Fibroblast of the aortic adventitia (primary cell): ENCODE results near the gene AGGF1. TPM values are rescaled to one million over a fixed set of nuclear protein-coding genes. Genes with fewer than 3 reads are reported as not detected.

Experiments used
- DNase-seq: peaks from one replicate; pipeline ENCODE4 v3.0.0-alpha.2; 2010; ENCODE audit warnings: low read depth
- H3K4me3 ChIP-seq: 2 replicates; pipeline ENCODE4 v1.5.1; 2011; ENCODE audit warnings: low read depth, mild to moderate bottlenecking, control low read depth, low read length, moderate library complexity
- total RNA-seq: library from RNA; depleted of rRNA; stranded (reverse); fragments of >200 nt; gene quantifications from 2 replicates; pipeline ENCODE4 v1.2.3, GENCODE V29; 2012; ENCODE audit warnings: low replicate concordance
- TF ChIP-seq, protein P1 (sequence below): IDR thresholded peaks from 2 replicates; pipeline ENCODE4 v1.5.1; 2011; ENCODE audit warnings: mild to moderate bottlenecking, low read length, control low read depth, inconsistent platforms; ENCODE audit not compliant: insufficient read depth

Gene AGGF1
- total RNA-seq, 1 donor, result 22.5 TPM

DNA sequence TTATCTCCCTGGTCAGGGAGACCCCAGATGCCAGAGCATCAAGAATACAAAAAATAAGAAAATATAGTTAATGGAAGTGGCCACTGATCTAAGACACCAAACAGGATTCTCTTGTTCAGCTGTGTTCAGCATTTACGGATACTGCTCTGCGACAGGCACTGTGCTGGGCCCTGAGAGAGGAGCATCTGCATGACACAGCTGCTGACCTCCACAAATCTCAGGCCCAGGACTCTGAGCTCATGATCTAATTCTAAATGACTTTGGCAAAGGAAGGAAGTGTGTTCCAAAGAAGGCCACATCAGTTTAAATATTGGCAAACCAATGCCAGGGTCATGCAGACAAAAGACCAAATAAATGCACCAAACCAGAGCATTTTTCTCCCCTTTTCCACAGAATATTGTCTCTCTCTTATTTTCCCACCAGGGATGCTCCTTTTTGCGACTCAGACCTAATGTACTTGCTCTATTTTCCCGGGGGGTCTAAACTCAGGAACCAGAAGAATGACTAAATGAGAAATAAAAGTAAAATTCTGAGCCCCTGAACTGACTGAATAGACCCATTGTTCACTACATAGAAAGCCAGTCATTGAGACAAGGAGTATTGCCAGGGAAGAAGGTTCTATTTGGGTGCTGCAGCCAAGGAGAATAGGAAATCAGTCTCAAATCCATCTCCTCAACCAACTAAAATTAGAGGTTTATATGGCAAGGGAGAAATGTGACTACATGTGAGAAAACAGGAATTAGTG lies 1.4 kb upstream of the AGGF1 start:
- no peak overlapping the region for H3K4me3 ChIP-seq
- TF ChIP-seq, protein P1, sequence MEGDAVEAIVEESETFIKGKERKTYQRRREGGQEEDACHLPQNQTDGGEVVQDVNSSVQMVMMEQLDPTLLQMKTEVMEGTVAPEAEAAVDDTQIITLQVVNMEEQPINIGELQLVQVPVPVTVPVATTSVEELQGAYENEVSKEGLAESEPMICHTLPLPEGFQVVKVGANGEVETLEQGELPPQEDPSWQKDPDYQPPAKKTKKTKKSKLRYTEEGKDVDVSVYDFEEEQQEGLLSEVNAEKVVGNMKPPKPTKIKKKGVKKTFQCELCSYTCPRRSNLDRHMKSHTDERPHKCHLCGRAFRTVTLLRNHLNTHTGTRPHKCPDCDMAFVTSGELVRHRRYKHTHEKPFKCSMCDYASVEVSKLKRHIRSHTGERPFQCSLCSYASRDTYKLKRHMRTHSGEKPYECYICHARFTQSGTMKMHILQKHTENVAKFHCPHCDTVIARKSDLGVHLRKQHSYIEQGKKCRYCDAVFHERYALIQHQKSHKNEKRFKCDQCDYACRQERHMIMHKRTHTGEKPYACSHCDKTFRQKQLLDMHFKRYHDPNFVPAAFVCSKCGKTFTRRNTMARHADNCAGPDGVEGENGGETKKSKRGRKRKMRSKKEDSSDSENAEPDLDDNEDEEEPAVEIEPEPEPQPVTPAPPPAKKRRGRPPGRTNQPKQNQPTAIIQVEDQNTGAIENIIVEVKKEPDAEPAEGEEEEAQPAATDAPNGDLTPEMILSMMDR, result no peak
- DNase-seq, result no peak

DNA sequence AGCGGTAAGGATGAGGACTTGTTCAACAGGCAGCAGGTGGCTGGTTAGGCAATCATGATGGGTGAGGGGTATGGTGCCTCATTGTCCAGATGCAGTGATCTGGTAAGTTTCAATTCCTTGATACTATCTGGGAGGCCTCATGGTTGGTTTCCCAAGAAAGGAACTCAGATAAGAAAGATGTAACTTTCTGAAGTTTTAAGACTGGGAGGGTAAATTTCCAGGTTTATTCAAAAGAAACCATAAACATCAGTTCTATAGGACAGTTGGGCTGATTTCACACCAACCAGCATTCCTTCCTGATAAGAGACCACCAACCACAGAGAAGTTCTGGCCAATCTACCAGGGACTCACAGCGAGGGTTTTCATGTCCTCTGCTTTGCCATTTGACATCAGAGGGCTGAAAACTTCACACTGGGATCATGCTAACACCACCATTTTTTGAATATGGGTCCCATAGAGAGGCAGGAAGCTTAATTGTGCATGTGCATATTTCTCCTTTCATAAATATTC lies 773 bp upstream of the AGGF1 start:
- no peak for DNase-seq
- peak overlapping the region; percentile 90 for H3K4me3 ChIP-seq
- TF ChIP-seq, protein P1, result no peak

DNA sequence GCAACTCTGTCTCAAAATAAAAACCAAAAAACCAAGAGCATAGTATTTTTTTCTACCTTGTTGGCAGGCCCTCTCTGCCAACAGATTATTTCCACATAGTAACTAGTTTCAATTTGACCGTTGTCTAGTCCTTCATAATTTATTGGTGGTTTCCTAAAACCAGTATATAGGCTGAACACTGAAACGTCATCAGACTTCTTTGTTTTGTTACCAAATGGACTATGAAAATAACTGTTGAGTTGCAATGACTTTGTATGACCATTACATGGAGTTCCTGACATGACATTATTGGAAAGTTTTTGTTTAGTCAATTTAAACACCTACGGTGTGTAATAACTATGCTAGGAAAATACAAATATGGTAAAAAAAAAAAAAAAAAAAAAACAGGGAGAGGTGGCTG lies 1.7 kb downstream of the AGGF1 start:
- DNase-seq, result no peak
- no peak overlapping the region for H3K4me3 ChIP-seq
- TF ChIP-seq, protein P1, result no peak

DNA sequence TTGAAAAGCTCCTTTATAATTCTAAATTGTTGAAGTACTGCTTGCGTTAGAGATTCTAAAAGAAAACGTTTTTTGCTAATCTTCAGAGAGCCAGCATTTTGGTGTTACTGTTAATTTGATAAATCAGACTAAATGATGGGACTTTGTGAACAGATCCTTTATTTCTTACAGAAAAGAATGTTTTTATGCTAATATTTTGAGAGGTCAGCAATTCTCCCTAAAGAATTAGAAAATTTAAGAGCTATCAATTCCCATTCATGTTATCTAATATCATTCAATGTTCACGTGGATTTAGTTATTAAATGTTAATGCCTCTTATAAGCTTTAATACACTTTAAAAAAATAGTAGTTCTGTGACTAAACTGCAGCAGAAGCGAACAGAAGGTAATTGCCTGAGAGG lies 2.4 kb downstream of the AGGF1 start:
- TF ChIP-seq, protein P1, result no peak

DNA sequence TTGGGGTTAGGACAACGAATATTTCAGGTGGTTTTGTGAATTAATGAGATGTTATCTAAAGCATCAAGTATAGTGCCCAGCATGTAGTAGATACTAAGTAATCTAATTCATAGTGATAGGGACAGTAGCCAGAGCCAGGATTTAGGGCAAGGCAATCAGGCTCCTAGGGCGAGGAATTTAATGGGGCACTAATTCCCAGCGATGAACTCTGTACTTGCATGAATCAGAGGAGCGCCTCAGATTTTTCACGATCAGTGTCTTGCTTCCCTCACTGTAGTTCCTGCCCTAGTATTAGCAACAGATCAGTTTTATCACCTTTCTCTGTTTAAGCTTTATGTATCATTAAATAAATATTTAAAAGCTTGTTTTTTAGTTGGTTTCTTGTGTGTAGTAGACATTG lies 3.1 kb downstream of the AGGF1 start:
- no peak overlapping the region for H3K4me3 ChIP-seq
- TF ChIP-seq, protein P1, result no peak

More for the DNA sequence above, 2.4 kb downstream of the AGGF1 start:
- no peak overlapping the region for H3K4me3 ChIP-seq
- DNase-seq, result no peak

DNA sequence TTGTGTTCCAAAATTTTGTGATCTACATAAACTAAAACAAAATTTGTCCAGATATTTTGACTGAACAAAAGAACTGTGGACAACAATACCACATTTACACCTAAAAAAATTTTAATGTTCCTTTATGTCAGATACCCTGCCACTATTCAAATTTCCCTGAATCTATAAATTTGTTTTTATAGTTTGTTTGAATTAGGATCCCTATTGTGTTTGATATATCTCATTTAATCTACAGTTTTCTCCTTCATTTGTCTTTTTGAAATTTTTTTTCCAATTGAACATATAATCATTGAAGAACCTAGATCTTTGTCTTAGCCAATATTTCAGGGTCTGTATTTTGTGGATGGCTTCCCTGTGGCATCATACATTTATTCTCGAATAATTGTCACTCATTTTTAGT lies 5.7 kb downstream of the AGGF1 start:
- no peak overlapping the region for H3K4me3 ChIP-seq
- TF ChIP-seq, protein P1, result no peak
- DNase-seq, result no peak

More for the DNA sequence above, 3.1 kb downstream of the AGGF1 start:
- DNase-seq, result no peak
